Loucy (cell line): ENCODE measurements around the gene IGFBP5.
A peak's percentile ranks its signal among the peaks of the same experiment; 100 is the strongest.

Experiments used
- H2AFZ ChIP-seq: fragments of 200-600 bp; sonication (generic); 2 replicates; pipeline ENCODE4 v1.6.0; 2016; ENCODE audit warnings: antibody characterized with exemption, mild to moderate bottlenecking, low read length, moderate library complexity
- H3F3A ChIP-seq: fragments of 200-600 bp; 2 replicates; pipeline ENCODE4 v1.6.0; 2016; ENCODE audit warnings: antibody characterized with exemption, low read depth, mild to moderate bottlenecking
- H3K27me3 ChIP-seq: fragments of 200-600 bp; sonication (generic); 2 replicates; pipeline ENCODE4 v1.6.1; 2014; ENCODE audit warnings: low read length, mild to moderate bottlenecking; ENCODE audit not compliant: insufficient read depth, poor library complexity, severe bottlenecking
- H3K36me3 ChIP-seq: fragments of 200-600 bp; sonication (generic); 2 replicates; pipeline ENCODE4 v1.6.1; 2016; ENCODE audit warnings: low read length; ENCODE audit not compliant: insufficient read depth
- H3K4me1 ChIP-seq: fragments of 200-600 bp; sonication (generic); 2 replicates; pipeline ENCODE4 v1.5.1; 2014; ENCODE audit warnings: low read length, mild to moderate bottlenecking; ENCODE audit not compliant: insufficient read depth, poor library complexity, severe bottlenecking
- H3K4me2 ChIP-seq: fragments of 200-600 bp; sonication (generic); 2 replicates; pipeline ENCODE4 v1.6.0; 2014; ENCODE audit warnings: antibody characterized with exemption, low read length, low read depth, mild to moderate bottlenecking; ENCODE audit not compliant: poor library complexity, severe bottlenecking
- H3K4me3 ChIP-seq: fragments of 200-600 bp; sonication (generic); 2 replicates; pipeline ENCODE4 v1.5.1; 2014; ENCODE audit warnings: low read length, mild to moderate bottlenecking, mixed read lengths; ENCODE audit not compliant: poor library complexity, severe bottlenecking
- H3K79me2 ChIP-seq: fragments of 200-600 bp; sonication (generic); 2 replicates; pipeline ENCODE4 v1.6.1; 2014; ENCODE audit warnings: low read length; ENCODE audit not compliant: insufficient read depth
- H3K9ac ChIP-seq: fragments of 200-600 bp; sonication (generic); 2 replicates; pipeline ENCODE4 v1.6.0; 2014; ENCODE audit warnings: mild to moderate bottlenecking, low read depth, low read length, moderate library complexity; ENCODE audit not compliant: poor library complexity, severe bottlenecking
- H3K9me2 ChIP-seq: fragments of 200-600 bp; sonication (generic); replicated peaks from 2 replicates; pipeline ENCODE4 v1.6.1; 2016; ENCODE audit warnings: low read depth, low read length, mixed read lengths
- H3K9me3 ChIP-seq: fragments of 200-600 bp; sonication (generic); 2 replicates; pipeline ENCODE4 v1.6.1; 2014; ENCODE audit warnings: mild to moderate bottlenecking, antibody characterized with exemption, low read length, low read depth; ENCODE audit not compliant: insufficient read depth
- H4K20me1 ChIP-seq: fragments of 200-600 bp; sonication (generic); 2 replicates; pipeline ENCODE4 v1.6.0; 2014; ENCODE audit warnings: antibody characterized with exemption, low read length, mild to moderate bottlenecking; ENCODE audit not compliant: insufficient read depth, poor library complexity, severe bottlenecking
- EZH2phosphoT487 ChIP-seq: fragments of 200-600 bp; IDR thresholded peaks from 2 replicates; pipeline ENCODE4 v1.6.1; 2018; ENCODE audit warnings: antibody characterized with exemption, mild to moderate bottlenecking, moderate library complexity, borderline replicate concordance
- TF ChIP-seq, protein P1 (sequence below): fragments of 200-600 bp; sonication (generic); conservative IDR thresholded peaks from 2 replicates; pipeline ENCODE4 v1.5.1; 2014; ENCODE audit warnings: mild to moderate bottlenecking, antibody characterized with exemption, low read length

Gene IGFBP5

DNA sequence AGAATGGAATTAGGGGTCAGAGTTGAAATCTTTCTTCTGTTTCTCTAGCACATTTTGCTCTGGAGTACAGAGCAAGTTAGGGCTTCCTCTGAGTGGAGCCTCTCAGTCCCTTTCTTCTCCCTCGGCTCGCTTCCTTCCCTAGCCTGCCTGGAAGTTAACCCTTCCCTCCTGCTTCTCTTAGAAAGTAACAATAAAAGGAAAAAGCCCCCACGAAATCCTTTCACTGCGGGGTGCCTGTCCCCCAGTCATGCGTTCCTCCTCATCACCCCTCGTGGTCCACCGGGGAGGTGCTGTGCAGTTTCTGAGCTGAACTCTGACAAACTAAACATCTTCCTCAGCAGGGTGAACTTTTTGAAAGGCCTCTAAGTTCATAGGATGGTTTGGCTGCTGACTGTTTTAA lies 60.2 kb downstream of the IGFBP5 start:
- H3K4me2 ChIP-seq: peak overlapping the region; percentile 97
- H4K20me1 ChIP-seq: peaks cover 44% of the 10 kb centered on the region
- peaks cover 13% of the 10 kb centered on the region; the same call in 1 of the 2 replicates for H3K36me3 ChIP-seq
- H2AFZ ChIP-seq: no peak overlapping the region
- H3K79me2 ChIP-seq: peaks cover 80% of the 10 kb centered on the region
- no peaks in the 10 kb centered on the region for H3K9me2 ChIP-seq
- H3K9me3 ChIP-seq: no peaks in the 10 kb centered on the region
- peak overlapping the region; percentile 97 for H3K9ac ChIP-seq
- H3F3A ChIP-seq: 0 out of 2 replicates have a peak, but pooled peaks cover 3% of the 10 kb centered on the region
- H3K27me3 ChIP-seq: no peaks in the 10 kb centered on the region
- peak overlapping the region; percentile 100 for H3K4me3 ChIP-seq
- TF ChIP-seq, protein P1, sequence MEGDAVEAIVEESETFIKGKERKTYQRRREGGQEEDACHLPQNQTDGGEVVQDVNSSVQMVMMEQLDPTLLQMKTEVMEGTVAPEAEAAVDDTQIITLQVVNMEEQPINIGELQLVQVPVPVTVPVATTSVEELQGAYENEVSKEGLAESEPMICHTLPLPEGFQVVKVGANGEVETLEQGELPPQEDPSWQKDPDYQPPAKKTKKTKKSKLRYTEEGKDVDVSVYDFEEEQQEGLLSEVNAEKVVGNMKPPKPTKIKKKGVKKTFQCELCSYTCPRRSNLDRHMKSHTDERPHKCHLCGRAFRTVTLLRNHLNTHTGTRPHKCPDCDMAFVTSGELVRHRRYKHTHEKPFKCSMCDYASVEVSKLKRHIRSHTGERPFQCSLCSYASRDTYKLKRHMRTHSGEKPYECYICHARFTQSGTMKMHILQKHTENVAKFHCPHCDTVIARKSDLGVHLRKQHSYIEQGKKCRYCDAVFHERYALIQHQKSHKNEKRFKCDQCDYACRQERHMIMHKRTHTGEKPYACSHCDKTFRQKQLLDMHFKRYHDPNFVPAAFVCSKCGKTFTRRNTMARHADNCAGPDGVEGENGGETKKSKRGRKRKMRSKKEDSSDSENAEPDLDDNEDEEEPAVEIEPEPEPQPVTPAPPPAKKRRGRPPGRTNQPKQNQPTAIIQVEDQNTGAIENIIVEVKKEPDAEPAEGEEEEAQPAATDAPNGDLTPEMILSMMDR: peak; percentile 22; the same call in 1 of the 2 replicates
- no peak for TF ChIP-seq EZH2phosphoT487
- H3K4me1 ChIP-seq: peaks cover 37% of the 10 kb centered on the region

GRCh38 chr2:216634370-216635148 lies 60.8 kb downstream of the IGFBP5 start:
- no peak for TF ChIP-seq EZH2phosphoT487
- TF ChIP-seq, protein P1: no peak
- Histone ChIP-seq H3K27me3 (no peaks in the 10 kb centered on the region), H3K4me3 (peak overlapping the region; percentile 100), H4K20me1 (peaks cover 38% of the 10 kb centered on the region), H3F3A (0 out of 2 replicates have a peak, but pooled peaks cover 3% of the 10 kb centered on the region), H3K9me3 (no peaks in the 10 kb centered on the region), H3K4me1 (peaks cover 32% of the 10 kb centered on the region), H2AFZ (no peak overlapping the region), H3K36me3 (peaks cover 8% of the 10 kb centered on the region; the same call in 1 of the 2 replicates), H3K4me2 (peak overlapping the region; percentile 97), H3K9ac (peak overlapping the region; percentile 97), H3K79me2 (peaks cover 74% of the 10 kb centered on the region), H3K9me2 (no peaks in the 10 kb centered on the region)

DNA sequence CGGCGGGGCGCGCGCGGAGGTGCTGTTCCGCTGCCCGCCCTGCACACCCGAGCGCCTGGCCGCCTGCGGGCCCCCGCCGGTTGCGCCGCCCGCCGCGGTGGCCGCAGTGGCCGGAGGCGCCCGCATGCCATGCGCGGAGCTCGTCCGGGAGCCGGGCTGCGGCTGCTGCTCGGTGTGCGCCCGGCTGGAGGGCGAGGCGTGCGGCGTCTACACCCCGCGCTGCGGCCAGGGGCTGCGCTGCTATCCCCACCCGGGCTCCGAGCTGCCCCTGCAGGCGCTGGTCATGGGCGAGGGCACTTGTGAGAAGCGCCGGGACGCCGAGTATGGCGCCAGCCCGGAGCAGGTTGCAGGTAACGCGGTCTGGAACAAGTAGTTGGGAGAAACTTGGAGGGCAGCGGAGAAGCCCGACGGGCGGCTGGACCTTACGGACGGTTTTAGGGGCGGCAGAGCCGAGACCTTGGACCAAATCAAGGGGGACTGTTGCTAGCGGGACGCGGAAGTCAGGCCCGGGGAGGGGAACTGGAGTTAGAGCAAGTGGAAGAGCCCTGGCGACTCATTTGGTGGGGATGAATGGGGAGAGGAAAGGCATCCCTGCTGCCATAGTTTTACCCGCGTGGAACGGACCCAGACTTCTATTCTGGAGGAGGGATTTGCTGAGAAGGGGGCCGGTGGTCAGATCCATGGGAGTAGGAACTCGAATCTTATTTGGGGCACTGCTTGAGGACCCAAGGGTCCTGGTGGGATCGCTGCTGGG lies 61.6 kb downstream of the IGFBP5 start:
- Histone ChIP-seq H3F3A (0 out of 2 replicates have a peak, but pooled peaks cover 3% of the 10 kb centered on the region), H3K9ac (peak overlapping the region; percentile 97), H2AFZ (peak overlapping the region; percentile 59; the same call in 1 of the 2 replicates), H3K4me3 (peak overlapping the region; percentile 100), H3K4me1 (peaks cover 30% of the 10 kb centered on the region), H4K20me1 (peaks cover 31% of the 10 kb centered on the region), H3K9me3 (no peaks in the 10 kb centered on the region), H3K27me3 (no peaks in the 10 kb centered on the region), H3K79me2 (peaks cover 66% of the 10 kb centered on the region), H3K4me2 (peak overlapping the region; percentile 97), H3K36me3 (peaks cover 8% of the 10 kb centered on the region; the same call in 1 of the 2 replicates), H3K9me2 (no peaks in the 10 kb centered on the region)
- TF ChIP-seq, protein P1: no peak
- no peak for TF ChIP-seq EZH2phosphoT487
